Adrenal gland (tissue), 12 donors: ENCODE measurements around the gene SERGEF. TPM values are rescaled to one million over a fixed set of nuclear protein-coding genes. Genes with fewer than 3 reads are reported as not detected.

Source experiments
- DNase-seq, 7 donors: peaks; one replicate each; pipeline ENCODE4 v3.0.0-alpha.2; 2019 to 2020
- H3K27ac ChIP-seq, 5 donors: fragments of 200-600 bp; sonication (generic) in 4 of 5; 1 replicate in 3 of 5; 2 replicates in 2 of 5; pipeline versions ENCODE4 v1.5.1 to v1.8.0; 2016 to 2020; ENCODE audit warnings: mild to moderate bottlenecking in 1 of 5
- H3K27me3 ChIP-seq: fragments of 200-600 bp; 2 replicates; pipeline ENCODE4 v1.8.0; 2021
- H3K36me3 ChIP-seq, 2 donors: fragments of 200-600 bp; replicated peaks in 1 of 2; 1 replicate in 1 of 2; 2 replicates in 1 of 2; pipeline versions ENCODE4 v1.5.1 to v1.8.0; 2018 to 2022
- H3K4me1 ChIP-seq, 2 donors: fragments of 200-600 bp; replicated peaks in 1 of 2; 1 replicate in 1 of 2; 2 replicates in 1 of 2; pipeline versions ENCODE4 v1.5.1 to v1.8.0; 2018 to 2021
- H3K4me3 ChIP-seq, 4 donors: fragments of 200-600 bp; sonication (generic) in 3 of 4; one replicate each; pipeline ENCODE4 v1.5.1; 2016 to 2018
- H3K9me3 ChIP-seq, 3 donors: fragments of 200-600 bp; sonication (generic) in 1 of 3; replicated peaks in 1 of 3; 1 replicate in 2 of 3; 2 replicates in 1 of 3; pipeline versions ENCODE4 v1.5.1 to v1.8.0; 2016 to 2021
- CTCF ChIP-seq, 6 experiments: fragments of 450-650 bp in 4 of 6; fragments of 200-600 bp in 2 of 6; sonication (generic) in 1 of 6; IDR thresholded peaks; 1 replicate in 5 of 6; 2 replicates in 1 of 6; pipeline versions ENCODE4 v1.5.1 to v1.8.0; 2016 to 2021; ENCODE audit warnings: antibody characterized with exemption in 6 of 6, mild to moderate bottlenecking in 2 of 6, moderate library complexity in 1 of 6
- POLR2A ChIP-seq, 2 donors: fragments of 450-650 bp; IDR thresholded peaks; one replicate each; pipeline ENCODE4 v1.6.1; 2017; ENCODE audit warnings: antibody characterized with exemption in 2 of 2, mild to moderate bottlenecking in 2 of 2, moderate library complexity in 1 of 2
- WGBS, 4 donors: extraction: QIAGEN DNeasy Blood & Tissue Kit in 2 of 4; methylation state at CpG; one replicate each; pipeline versions ENCODE4 v1.1.5 to v1.1.7; 2013 to 2017; 5-methylcytosine and 5-hydroxymethylcytosine counted together
- intact Hi-C, 2 donors: fragments of 100-400 bp; cut with DNase I; formaldehyde crosslinking; loops; one replicate each; pipeline versions ENCODE4 v1.14.1 to v1.15.0; 2022 to 2023
- polyA plus RNA-seq, 3 donors: library from polyadenylated mRNA; stranded (reverse); fragments of 200-250 nt in 2 of 3; fragments of 350-450 nt in 1 of 3; fragmentation: Illumina TruSeq in 1 of 3; extraction: RNeasy Lipid Tissue Mini Kit (QIAGEN cat#74804) in 1 of 3; gene quantifications; one replicate each; pipeline ENCODE4 v1.2.3, GENCODE V29; 2013 to 2014
- total RNA-seq, 9 donors: library from RNA; depleted of rRNA in 4 of 9; stranded (reverse); fragments of >200 nt in 4 of 9; fragments of 120-200 nt in 1 of 9; fragmentation: NEBNext Ultra II Directional in 1 of 9; extraction: Animal tissue kit (Norgen Biotek cat#: 25700) in 1 of 9; gene quantifications; one replicate each; pipeline versions ENCODE4 v1.1.0 to v1.2.4, GENCODE V29; 2013 to 2023
- donor health status: healthy with polysubstance abuse.
- donor health status: Bipolar disorder and iron deficiency.
- donor health status: DM: yes; HTN: yes; CAD: no.
- donor health status: DM: no; HTN: no; CAD: no.
- donor health status: DM: no; HTN: no; CAD: no.
- donor health status: DM: yes; HTN: yes; CAD: no.

SERGEF gene
- total and polyA plus RNA-seq, 12 donors, result 21.7 to 216 (median 38.4) TPM

GRCh38 chr11:17915500-17916143 lies 97.2 kb downstream of the SERGEF start:
- H3K27me3 ChIP-seq, result no peaks in the 10 kb centered on the region
- DNase-seq, result no peak
- no peaks in the 10 kb centered on the region for H3K9me3 ChIP-seq
- TF ChIP-seq POLR2A (IDR thresholded peaks at IDR 0.05) (no peak), CTCF (IDR thresholded peaks at IDR 0.05) (no peak)
- peaks cover 3 to 4% of the 10 kb centered on the region in 2 donors for H3K4me1 ChIP-seq
- no peak overlapping the region for H3K27ac ChIP-seq
- intact Hi-C loops, result no loop called here
- H3K4me3 ChIP-seq, result no peak overlapping the region
- 95 to 98% (median 97%) methylated on average over 3 of the region's 3 CpGs for WGBS, 4 donors
- no peaks in the 10 kb centered on the region for H3K36me3 ChIP-seq

GRCh38 chr11:17914957-17915356 lies 97.9 kb downstream of the SERGEF start:
- 95 to 98% (median 95%) methylated on average over 4 of the region's 4 CpGs for WGBS, 4 donors
- DNase-seq, result no peak
- Histone ChIP-seq H3K4me3 (no peak overlapping the region), H3K9me3 (no peaks in the 10 kb centered on the region), H3K27me3 (no peaks in the 10 kb centered on the region), H3K27ac (no peak overlapping the region), H3K36me3 (no peaks in the 10 kb centered on the region), H3K4me1 (no peaks in the 10 kb centered on the region)
- intact Hi-C loops, result no loop called here
- TF ChIP-seq CTCF (IDR thresholded peaks at IDR 0.05) (no peak), POLR2A (IDR thresholded peaks at IDR 0.05) (no peak)

- no peak for DNase-seq
- Histone ChIP-seq H3K36me3 (no peaks in the 10 kb centered on the region), H3K27ac (no peak overlapping the region), H3K9me3 (no peaks in the 10 kb centered on the region), H3K27me3 (no peaks in the 10 kb centered on the region), H3K4me1 (no peaks in the 10 kb centered on the region), H3K4me3 (no peak overlapping the region)
- TF ChIP-seq POLR2A (IDR thresholded peaks at IDR 0.05), result no peak
- intact Hi-C loops, result no loop called here
- WGBS, 4 donors, result 91 to 100% (median 97%) methylated on average over 1 of the region's 1 CpG
Measured at GRCh38 chr11:17907046-17907445, 105.8 kb downstream of the SERGEF start.

- Histone ChIP-seq H3K36me3 (no peaks in the 10 kb centered on the region), H3K4me1 (no peaks in the 10 kb centered on the region), H3K27ac (no peak overlapping the region), H3K27me3 (no peaks in the 10 kb centered on the region), H3K4me3 (no peak overlapping the region), H3K9me3 (no peaks in the 10 kb centered on the region)
- peak in 2 of 7 donors; percentile 20 to 83 for DNase-seq
- WGBS, 4 donors, result 87 to 98% (median 95%) methylated on average over 7 of the region's 7 CpGs
- intact Hi-C loops, result no loop called here
- TF ChIP-seq CTCF (IDR thresholded peaks at IDR 0.05) (peak in 1 of 6 experiments; percentile 10), POLR2A (IDR thresholded peaks at IDR 0.05) (no peak)
Measured at GRCh38 chr11:17906436-17906835, 106.4 kb downstream of the SERGEF start.

GRCh38 chr11:17905477-17905876 lies 107.4 kb downstream of the SERGEF start:
- TF ChIP-seq POLR2A (IDR thresholded peaks at IDR 0.05) (no peak), CTCF (IDR thresholded peaks at IDR 0.05) (no peak)
- H3K36me3 ChIP-seq, result no peaks in the 10 kb centered on the region
- no peak for DNase-seq
- H3K4me1 ChIP-seq, result no peaks in the 10 kb centered on the region
- no peaks in the 10 kb centered on the region for H3K27me3 ChIP-seq
- H3K4me3 ChIP-seq, result no peak overlapping the region
- no peak overlapping the region for H3K27ac ChIP-seq
- no peaks in the 10 kb centered on the region for H3K9me3 ChIP-seq
- intact Hi-C loops, result no loop called here
